CD4-positive, alpha-beta T cell treated with Interferon alpha-2 for 1 hour (primary cell): Measurements from ENCODE around the gene LRRFIP1.
"Not testable (repeated sequence)": the region's sequence is repeated elsewhere in the genome, so short reads cannot be mapped to it uniquely, and the experiment has no call there.

Experiments
- DNase-seq, 2 donors: peaks; one replicate each; pipeline ENCODE4 v3.0.0-alpha.2; 2020 to 2022

The LRRFIP1 gene, protein sequence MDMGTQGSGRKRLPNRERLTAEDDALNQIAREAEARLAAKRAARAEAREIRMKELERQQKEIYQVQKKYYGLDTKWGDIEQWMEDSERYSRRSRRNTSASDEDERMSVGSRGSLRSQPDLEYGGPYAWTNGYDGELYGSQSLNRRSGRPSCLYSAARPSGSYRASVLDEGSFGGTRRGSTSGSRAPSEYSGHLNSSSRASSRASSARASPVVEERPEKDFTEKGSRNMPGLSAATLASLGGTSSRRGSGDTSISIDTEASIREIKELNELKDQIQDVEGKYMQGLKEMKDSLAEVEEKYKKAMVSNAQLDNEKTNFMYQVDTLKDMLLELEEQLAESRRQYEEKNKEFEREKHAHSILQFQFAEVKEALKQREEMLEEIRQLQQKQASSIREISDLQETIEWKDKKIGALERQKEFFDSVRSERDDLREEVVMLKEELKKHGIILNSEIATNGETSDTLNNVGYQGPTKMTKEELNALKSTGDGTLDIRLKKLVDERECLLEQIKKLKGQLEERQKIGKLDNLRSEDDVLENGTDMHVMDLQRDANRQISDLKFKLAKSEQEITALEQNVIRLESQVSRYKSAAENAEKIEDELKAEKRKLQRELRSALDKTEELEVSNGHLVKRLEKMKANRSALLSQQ

DNA sequence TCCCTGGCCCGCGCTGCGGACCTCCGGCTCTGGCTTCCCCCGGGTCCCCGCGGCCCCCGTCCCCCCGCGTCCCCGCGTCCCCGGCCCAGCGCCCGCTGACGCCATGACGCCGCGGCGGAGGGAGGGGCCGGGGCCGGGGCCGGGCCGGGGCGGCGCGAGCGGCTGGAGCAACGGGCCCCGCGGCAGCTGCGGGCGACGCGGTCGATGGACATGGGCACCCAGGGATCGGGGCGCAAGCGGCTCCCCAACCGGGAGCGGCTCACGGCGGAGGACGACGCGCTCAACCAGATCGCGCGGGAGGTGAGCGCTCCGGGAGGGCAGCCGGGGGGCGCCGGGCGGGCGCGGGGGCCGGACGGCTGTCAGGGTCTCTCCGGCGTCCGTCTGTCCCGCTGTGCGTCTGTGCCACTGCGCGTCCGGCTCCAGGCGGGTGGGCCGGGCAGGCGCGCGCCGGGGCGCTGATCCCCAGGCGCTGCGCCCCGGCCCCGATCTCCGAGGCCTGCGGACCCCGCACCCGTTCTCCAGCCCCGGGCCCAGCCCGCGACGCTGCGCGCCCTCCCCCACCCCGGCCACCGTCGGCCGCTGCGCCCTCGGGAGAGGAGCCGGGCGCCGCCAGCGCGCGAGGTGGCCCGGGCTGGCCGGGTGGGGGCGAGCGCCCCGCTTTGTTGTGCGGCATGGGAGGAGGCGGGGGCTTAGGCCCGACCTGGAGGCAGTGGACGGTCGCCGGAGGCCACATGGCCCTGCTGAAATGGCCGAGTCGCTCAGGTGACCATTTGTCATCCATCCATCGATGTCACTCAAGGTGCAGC, at the start of gene LRRFIP1:
Gene LRRFIP1, plus strand, starts transcription at position 147 of the 806 bp plus-strand sequence. Its CDS starts 58 bp downstream, at position 205.
- no peak for DNase-seq

DNA sequence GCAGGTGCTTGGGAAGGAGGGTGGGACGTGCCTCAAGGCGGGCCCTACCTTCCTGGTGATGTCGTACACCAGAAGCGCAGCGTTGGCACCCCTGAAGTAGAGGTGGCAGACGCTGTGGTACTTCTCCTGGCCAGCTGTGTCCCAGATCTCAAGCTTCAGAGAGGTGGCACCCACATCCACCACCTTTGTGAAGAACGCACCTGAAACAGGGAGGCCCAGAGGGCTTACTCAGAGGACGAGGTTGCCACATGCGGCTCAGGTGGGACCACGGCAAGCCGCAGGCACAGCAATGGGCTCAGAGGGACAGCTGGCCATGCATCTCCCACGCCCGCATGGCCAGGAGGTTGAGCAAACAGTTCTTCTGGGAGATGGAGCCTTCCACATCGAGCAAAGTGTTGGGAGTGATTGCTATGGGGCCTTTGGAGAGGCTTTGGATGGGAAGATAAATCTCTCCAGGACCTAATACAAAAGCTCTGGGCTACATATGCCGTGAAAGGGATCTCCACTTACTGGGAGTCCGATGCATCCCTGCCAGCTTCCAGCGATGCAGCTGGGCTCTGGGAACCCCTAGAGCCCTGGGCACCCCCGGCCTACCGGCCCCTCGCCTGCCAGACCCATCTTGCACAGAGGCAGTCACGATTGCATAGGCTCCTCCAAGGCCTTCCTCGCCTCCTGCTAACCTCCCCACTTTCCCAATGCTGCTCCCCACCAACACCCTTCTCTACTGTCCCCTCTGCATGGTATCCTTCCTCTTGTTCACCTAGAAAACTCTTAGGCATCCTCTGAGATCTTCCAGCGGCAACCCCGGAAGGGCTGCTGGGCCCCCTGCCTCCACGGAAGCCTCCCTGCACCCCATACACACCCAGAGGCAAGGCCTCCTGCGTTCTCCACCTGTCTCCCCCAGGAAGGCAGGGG, 49.2 kb upstream of the LRRFIP1 start:
- DNase-seq = no peak

DNA sequence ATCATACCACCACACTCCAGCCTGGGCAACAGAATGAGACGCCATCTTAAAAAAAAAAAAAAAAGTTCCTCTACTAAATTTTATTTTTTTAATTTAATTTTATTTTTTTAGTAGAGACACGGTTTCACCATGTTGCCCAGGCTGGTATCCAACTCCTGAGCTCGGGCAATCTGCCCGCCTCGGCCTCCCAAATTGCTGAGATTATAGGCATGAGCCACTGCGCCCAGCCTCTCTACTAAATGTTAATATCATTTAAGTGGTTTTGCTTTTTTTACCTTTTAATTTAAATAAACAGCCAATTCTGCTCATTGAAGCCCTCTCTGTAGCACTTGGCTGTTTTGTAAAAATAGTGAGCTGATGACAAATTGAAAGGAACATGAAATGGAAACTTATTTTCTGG, 46.1 kb upstream of the LRRFIP1 start:
- no peak for DNase-seq

DNA sequence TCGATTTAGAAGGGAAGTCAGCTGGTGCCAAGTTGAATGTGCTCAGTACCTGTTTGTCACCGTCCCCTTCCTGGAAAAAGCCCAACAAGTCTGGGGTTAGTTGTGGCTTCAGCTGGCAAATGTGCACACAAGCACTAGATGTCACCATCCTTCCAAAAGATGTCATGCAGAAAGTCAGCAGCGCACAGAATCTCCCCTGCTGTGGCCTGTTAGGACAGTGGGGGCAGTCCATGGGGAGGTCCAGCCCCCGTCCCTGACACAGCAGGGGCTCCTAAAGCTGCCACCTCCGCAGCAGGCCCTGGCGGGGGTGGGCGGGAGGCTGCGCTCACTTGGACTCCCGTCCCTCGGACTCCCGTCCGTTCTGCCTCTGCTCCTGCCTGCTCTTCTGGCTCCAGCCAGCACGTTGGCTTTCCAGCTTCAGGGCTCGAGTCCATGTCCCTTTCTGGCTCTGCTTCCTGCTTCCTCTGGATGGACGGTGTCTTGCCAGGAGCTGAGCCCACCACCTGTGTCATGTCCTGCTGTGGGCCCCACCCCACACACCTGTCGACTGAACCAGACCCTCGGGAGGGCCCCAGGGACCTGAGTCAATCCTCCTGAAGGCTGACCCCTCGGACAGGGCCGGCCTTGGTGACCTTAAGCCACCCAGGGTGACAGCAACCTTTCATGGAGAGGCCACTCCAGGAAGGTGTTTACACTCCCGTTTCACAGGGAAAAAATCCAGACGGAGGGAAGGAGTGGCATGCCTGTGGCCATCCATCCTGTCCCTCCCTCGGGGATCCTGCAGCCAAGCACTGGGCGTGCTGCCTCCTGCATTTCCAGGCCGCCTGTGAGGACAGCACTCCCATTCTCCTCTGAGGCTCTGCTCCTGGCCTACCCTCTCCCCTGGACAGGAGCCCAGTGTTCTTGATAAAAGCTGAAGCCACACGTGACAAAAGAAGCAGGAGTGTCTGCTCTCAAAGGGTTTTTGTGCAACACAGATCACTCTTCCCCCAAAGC, 45.3 kb upstream of the LRRFIP1 start:
- peak; percentile 66 to 74 for DNase-seq

DNA sequence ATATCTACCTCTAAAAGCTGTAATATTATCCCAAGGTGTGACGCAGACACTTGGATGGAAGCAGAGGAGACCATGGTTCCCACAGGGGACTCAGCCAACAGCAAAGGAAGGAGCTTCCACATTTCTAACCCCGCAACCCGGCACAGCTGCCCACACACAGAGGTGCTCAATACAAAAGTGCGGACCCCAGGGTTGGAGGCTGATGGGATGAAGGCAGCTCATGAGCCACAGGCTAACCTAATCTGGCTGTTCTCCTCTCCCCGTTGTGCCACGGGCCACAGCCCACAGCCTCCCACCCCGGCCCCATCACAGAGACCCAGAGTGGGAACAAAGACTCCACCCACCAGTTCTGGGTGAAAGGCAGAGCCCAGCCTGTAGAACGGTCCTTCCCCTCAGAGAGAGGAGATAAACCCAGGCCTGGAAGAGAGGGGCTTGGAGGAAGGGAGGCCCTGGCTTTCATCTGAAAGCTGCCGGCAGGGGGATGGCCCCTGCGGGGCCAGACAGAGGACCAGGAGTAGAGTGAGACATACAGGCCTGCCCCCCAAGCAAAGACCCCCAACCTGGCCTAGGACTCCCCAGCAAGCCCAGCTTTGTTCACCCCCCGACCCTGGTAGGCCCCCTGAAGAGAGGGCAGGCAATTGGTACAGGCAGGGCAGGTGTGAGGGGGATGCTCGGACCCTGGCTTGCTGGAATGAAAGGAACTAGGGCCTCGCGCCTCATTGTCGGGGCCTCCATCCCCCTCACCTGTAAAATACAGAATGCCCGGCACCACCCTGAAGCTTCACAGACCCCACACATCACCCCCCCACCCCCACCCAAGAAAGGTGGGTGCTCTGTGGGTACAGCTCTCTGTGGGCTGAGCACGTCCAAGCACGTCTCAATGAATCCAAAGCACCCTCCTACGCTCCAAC, 43.7 kb upstream of the LRRFIP1 start:
- no peak for DNase-seq

DNA sequence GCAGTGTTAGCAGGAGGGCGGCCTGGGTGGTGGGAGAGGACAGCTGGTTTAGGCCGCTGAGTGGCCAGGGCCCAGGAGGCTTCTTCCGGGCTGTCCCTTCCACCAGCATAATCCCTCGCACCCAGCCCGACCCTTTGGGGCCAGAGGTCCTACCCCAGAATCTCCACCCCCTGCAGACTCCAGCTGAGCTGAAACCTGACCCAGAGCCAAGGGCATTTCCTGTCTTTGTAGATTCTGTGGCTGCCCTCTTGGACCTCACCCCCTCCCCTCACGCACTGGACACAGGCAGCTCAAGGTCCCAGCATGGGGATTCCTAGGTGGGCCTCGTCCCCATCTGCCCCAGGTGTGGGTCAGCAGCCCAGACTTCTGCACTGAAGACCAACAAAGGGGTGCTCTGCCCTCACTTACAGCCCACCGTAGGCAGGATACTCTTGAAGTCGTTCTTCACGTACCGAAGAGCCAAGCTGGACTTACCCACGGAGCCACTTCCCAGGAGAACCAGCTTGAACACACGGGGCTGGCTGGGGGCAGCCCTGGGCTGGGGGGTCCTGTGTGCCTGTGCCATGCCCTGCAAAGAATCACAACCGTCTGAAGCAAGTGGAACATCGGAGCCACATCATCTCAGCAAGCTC, 41.7 kb upstream of the LRRFIP1 start:
- DNase-seq = no peak

DNA sequence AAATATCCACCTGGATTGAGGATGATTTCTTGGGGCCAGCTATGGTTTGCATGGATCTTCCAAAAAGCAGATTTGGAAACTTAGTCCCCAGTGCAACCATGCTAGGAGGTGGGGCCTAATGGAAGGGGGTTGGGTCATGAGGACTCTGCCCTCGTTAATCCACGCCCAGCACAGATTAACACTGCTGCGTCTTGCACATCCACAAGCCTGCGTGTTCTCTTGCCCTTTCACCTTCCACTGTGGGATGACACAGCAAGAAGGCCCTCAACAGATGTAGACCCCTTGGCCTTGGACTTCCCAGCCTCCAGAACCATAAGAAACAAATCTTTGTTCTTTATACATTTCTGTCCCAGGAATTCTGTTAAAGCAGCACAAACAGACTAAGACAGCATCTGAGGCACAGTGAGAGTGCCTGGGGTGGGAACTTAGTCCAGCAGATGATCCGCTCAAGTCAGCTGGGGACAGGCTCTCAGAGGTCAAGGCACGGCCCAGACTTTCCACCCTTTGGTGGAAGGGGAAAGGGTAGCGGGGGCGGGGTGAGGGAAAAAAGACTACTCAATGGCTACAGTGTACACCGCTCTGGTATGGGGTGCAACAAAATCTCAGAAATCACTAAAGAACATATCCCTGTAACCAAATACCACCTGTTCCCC, 39.2 kb upstream of the LRRFIP1 start:
- DNase-seq = no peak

DNA sequence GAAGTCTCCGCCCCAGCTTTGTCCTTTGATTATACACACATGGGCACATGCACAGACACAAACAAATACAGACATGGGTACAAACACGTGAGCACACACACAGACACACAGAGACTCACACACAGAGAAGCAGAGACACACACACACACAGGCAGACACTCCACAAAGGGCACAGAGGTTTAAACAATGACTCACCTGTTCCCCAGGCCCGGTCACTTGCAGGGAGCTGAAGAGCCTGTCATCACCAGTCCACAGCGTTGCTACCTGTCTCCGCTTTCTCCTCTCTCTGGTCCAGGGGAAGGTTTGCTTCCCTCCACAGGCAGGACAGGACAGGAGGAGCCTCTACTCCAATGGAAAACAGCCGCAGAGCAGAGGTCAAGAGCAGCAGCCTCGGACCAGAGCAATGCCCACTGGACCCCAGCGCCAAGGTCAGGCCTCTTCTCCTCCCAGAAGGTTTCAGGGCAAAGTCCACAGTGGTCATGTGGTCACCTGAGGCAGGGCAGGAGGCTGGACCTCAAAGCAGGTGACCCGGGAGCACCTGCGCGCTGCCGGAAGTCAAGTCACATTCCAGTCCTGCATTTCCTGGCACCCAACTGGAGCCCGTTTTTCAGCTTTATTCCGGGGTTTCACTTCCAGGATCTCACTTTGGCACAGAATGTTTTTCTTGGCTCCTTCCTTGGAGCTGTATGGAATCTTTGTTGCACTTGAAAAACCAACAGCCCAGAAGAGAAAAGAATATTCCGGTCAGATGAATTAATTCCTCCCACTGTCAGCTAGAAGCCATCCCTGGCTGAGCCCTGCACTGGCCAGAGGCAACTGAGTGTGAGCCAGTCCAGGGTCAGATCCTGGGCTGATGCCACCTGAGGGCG, 36.9 kb upstream of the LRRFIP1 start, which contains the start of gene RAB17:
Gene RAB17, minus strand, starts transcription at position 463 of the 869 bp plus-strand sequence. CDS start 4,580 bp downstream, outside the sequence.
- no peak for DNase-seq

DNA sequence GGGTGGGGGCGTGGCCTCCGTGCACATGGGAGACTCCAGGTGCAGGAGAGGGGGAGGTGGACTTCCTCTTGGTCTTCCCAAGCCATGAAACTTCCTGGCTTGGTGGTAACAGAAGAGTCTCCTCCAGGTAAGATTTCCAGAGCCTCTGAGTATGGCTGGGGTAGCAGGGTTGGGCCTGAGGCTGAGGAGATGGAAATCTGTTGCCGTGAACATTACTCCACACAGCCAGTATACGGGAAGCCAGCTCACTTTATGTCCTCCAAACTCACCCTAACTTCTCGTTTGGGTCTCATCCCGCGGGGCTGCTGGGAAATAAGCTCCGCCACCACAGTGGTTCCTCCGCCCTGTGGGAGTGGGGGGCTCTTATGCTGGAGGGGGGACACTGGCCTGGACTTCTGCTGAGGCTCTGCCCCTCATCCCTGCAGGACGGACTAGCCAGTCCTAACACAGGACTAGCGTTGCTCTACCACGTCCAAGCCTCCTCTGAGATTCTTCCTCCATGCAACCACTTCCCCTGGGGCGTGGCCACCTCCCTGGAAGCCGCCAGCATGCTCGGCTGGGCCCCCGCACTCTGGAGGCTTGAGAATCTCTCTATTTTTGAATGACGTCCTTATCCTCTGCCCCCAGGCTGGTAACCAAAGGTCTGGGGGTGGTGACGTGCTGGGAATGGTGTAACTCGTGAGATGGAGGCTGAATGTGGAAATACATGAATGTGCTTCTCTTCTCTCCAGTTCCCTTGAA, 36.1 kb upstream of the LRRFIP1 start:
- DNase-seq = no peak

DNA sequence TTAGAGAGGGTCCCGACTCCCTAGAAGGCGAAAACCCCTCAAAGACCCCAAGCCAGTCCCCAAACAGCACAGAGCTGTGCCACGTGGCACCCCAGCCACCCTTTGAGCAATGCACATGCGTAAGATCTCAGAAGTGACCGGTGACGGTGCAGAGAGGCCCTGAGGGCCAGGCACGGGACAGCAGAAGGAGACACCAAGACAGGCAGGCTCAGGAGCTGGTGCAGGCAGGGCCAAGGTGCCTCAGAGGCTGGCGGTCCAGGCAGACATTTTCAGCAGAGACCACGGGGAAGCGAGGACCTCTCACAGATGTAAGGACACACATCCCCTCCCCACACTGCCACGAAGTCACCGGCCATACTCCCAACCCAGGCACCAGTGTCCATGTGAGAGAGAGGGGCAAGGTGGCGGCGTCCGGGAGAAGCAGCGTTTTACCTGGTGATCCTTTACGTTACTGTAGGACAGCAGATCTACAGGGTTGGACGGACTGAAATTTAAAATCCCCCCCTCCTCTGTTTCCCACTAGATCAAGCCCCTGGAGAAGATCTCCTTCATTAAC, 34.9 kb upstream of the LRRFIP1 start:
- DNase-seq = no peak

DNA sequence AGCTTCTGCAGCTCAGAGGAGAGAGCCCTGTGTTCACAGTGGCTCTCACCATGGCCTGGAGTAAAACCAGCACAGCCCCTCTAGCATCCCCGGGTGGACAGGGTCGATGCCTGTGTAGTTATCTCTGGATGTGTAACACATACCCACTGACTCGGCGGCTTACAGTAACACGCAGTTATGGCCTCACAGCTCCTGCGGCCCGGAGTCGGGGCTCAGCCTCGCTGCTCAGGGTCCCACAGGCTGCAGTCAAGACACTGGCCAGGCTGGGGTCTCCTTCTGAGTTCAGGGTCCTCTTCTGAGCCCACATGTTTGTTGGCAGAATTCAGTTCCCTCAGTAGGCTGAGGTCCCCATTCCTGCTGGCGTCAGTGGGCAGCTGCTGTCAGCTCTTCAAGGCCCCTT, 34.4 kb upstream of the LRRFIP1 start:
- DNase-seq = no peak

DNA sequence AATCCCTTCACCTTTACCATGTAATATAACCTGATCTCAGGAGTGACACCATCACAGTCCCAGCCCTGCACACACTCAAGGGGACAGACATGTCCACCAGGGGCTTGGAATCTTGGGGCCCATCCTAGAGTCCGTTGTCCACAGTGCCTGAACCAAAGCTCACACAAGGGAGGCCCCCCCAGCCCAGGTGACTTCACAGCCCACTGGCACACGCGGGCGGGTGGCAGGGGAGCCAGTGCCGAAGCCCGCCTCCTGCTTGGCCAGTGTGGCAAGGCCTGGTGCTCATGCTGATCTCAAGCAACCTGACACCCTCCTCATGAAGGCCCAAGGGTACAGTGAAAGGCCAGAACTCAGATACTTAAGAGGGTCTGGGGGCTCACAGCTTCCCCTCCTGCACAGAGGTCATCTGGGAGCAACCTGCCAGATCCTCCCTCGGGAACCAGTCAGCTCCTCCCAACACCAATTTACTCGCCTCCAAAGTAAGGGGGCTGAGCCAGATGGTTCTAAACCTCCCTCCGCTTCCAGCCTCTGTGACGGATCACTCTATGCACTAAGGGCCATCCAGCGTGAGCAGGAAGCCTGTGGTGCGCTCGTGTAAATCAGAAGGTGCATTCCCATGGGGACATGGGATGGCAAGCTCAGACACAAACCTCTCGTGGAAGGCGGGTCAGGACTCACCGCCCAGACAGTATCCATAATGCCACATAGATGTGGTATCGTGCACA, 33.6 kb upstream of the LRRFIP1 start:
- no peak for DNase-seq

DNA sequence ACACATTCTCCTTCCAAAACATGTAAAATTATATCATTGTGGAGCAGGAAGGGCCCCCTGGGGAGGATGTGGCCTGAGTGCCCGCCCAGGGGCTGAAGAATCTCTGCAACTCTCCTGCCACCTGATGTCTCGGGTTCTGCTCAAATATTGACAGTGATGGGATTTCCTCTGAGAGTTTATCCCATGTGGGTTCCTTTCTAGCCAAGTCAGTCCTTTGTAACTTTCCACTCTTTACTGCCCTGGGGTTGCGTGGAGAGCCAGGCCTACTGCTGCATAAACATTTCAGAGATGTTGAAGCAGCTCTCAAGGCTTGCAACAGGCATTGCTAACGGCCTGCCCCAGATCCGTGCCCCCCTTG, 32.9 kb upstream of the LRRFIP1 start:
- DNase-seq = no peak

DNA sequence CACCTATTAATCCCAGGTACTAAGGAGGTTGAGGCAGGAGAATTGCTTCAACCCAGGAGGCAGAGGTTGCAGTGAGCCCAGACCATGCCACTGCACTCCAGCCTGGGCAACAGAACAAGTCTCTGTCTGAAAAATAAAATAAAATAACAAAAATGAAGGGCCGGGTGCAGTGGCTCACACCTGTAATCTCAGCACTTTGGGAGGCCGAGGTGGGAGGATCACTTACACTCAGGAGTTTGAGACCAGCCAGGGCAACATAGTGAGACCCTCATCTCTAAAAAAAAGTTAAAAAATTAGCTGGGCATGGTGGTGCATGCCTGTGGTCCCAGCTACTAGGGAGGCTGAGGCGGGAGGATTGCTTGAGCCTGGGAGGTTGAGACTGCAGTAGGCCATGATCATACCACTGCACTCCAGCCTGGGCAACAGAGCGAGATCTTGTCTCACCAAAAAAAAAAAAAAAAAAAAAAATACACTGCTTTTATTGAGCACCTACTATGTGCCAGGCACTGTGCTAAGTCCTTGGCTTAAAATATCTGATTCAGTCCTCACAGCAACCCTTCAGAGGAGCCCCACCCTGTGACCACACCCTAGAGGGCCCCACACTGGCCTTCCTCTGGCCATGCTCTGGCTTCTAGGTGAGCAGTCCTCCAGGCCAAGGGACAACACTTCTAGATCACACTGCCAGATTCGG, 31.4 kb upstream of the LRRFIP1 start:
- DNase-seq = not testable (repeated sequence)

DNA sequence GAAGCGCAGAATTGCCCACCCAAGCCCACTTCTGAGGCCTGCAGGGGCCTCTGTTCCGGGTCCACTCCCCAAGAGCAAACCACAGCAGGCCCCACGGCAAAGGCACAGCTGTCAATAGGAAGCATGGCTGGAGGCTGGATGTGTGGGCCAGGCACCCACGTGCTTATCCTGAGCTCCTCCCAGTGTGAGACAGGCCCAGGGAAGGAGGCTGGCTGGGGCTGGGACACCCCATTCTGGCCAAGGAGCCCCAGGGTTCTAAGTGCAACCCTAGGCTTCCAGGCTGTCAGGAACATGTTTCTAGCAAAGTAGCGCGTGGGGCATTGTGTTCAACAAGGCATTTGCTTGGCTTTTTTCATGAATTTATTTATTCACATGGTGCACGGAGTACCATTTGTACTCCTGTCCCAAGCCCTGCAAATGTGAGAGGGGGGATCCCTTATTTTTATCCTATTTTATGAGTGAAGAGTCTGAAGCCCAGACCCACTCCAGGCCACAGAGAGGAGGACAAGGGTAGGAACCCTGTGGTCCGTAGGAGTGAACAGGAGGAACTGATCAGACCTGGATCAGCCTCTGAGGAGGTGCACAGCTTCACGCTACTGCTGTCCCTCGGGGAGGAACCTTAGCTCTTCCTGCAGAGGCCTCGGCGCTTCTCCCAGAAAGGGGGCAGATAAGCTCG, 30.7 kb upstream of the LRRFIP1 start:
- no peak for DNase-seq
